RWPE2 (cell line): Measurements from ENCODE around the gene EMC7.

Source experiments
- ATAC-seq: fragments of 200-7000 bp; cut with Tn5 transposase; 3 replicates; pipeline ENCODE4 v1.9.1; 2021; ENCODE audit warnings: low read depth
- DNase-seq: peaks from one replicate; pipeline ENCODE4 v3.0.0-alpha.2; 2020; ENCODE audit warnings: low spot score
- H3K27ac ChIP-seq: fragments of 450-650 bp; 2 replicates; pipeline ENCODE4 v1.5.1; 2017; ENCODE audit warnings: mild to moderate bottlenecking; ENCODE audit not compliant: poor library complexity, severe bottlenecking
- H3K27me3 ChIP-seq: fragments of 250-450 bp; sonication (Bioruptor Pico); 2 replicates; pipeline ENCODE4 v1.5.1; 2021; ENCODE audit warnings: mild to moderate bottlenecking, moderate library complexity; ENCODE audit not compliant: insufficient read depth, poor library complexity, severe bottlenecking
- H3K36me3 ChIP-seq: fragments of 250-450 bp; sonication (Bioruptor Pico); 2 replicates; pipeline ENCODE4 v1.5.1; 2020; ENCODE audit warnings: low read depth, mild to moderate bottlenecking, moderate library complexity
- H3K4me1 ChIP-seq: fragments of 250-450 bp; sonication (Bioruptor Pico); 2 replicates; pipeline ENCODE4 v1.5.1; 2021; ENCODE audit warnings: mild to moderate bottlenecking, moderate library complexity; ENCODE audit not compliant: insufficient read depth, poor library complexity, severe bottlenecking
- H3K4me3 ChIP-seq: fragments of 250-450 bp; sonication (Bioruptor Pico); 2 replicates; pipeline ENCODE4 v1.5.1; 2021; ENCODE audit warnings: mild to moderate bottlenecking, moderate library complexity; ENCODE audit not compliant: severe bottlenecking
- H3K9me3 ChIP-seq: fragments of 250-450 bp; sonication (Bioruptor Pico); 2 replicates; pipeline ENCODE4 v1.5.1; 2021; ENCODE audit warnings: mild to moderate bottlenecking, moderate library complexity; ENCODE audit not compliant: severe bottlenecking
- CTCF ChIP-seq: fragments of 450-650 bp; IDR thresholded peaks from one replicate; pipeline ENCODE4 v1.5.1; 2017; ENCODE audit warnings: mild to moderate bottlenecking, moderate library complexity; ENCODE audit not compliant: poor library complexity, severe bottlenecking

Gene EMC7

GRCh38 chr15:34039790-34040113 is 61.9 kb downstream of the EMC7 start:
- no peak overlapping the region for H3K4me3 ChIP-seq
- ATAC-seq, result no peak
- no peak overlapping the region for H3K27ac ChIP-seq
- TF ChIP-seq CTCF, result no peak
- peaks cover 5% of the 10 kb centered on the region for H3K4me1 ChIP-seq
- H3K36me3 ChIP-seq, result no peaks in the 10 kb centered on the region
- H3K27me3 ChIP-seq, result no peaks in the 10 kb centered on the region
- no peaks in the 10 kb centered on the region for H3K9me3 ChIP-seq
- DNase-seq, result no peak

GRCh38 chr15:34038871-34039789 is 62.5 kb downstream of the EMC7 start, which contains the start of gene AVEN:
TSS of gene AVEN (minus strand) at chr15:34039204. CDS start at chr15:34039046, 158 bp downstream.
- H3K9me3 ChIP-seq, result no peaks in the 10 kb centered on the region
- H3K27me3 ChIP-seq, result no peaks in the 10 kb centered on the region
- peaks cover 5% of the 10 kb centered on the region for H3K4me1 ChIP-seq
- H3K36me3 ChIP-seq, result no peaks in the 10 kb centered on the region
- DNase-seq (no peak), ATAC-seq (peak; percentile 67)
- TF ChIP-seq CTCF, result no peak
- H3K4me3 ChIP-seq, result peak within 1 kb of the TSS; percentile 98
- H3K27ac ChIP-seq, result peak within 1 kb of the TSS; percentile 77

- DNase-seq, result no peak
- peak overlapping the region; percentile 77 for H3K27ac ChIP-seq
- ATAC-seq, result peak; percentile 75
- H3K4me1 ChIP-seq, result peaks cover 5% of the 10 kb centered on the region
- no peaks in the 10 kb centered on the region for H3K9me3 ChIP-seq
- H3K4me3 ChIP-seq, result peak overlapping the region; percentile 98
- no peak for TF ChIP-seq CTCF
- no peaks in the 10 kb centered on the region for H3K27me3 ChIP-seq
- H3K36me3 ChIP-seq, result no peaks in the 10 kb centered on the region
Measured at GRCh38 chr15:34038023-34038870, 63.4 kb downstream of the EMC7 start.
